Cerebellar cortex (tissue), 1 donor: ENCODE data around the gene HM13.
"Not testable (repeated sequence)": the region's sequence is repeated elsewhere in the genome, so short reads cannot be mapped to it uniquely, and the experiment has no call there.

Experiments used
- DNase-seq: peaks from one replicate; pipeline ENCODE4 v3.0.0-alpha.2; 2015; ENCODE audit warnings: low spot score

The HM13 gene

GRCh38 chr20:31590717-31591225, 76.5 kb downstream of the HM13 start:
- no peak for DNase-seq

GRCh38 chr20:31593221-31594001, 79.2 kb downstream of the HM13 start:
- DNase-seq: no peak

DNA sequence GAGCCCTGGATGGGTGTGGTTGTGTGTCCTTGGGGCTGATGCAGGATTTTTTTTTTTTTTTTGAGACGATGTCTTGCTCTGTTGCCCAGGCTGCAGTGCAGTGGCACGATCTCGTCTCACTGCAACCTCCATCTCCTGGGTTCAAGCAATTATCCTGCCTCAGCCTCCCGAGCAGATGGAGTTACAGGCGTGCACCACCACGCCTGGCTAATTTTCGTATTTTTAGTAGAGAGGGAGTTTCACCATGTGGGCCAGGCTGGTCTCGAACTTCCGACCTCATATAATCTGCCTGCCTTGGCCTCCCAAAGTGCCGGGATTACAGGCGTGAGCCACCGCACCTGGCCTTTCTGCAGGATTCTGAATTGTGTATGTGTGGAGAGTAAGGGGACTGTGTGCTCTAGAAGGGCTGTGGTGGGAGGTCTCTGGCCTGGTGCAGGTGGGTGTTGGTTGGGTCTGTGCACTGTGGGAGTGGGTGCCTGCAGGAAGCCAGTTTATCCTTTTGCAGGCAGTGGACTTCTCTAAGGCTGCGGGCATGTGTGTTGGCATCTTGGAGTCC, 79.8 kb downstream of the HM13 start:
- DNase-seq: no peak

- peak; percentile 83 for DNase-seq
Observed at GRCh38 chr20:31594558-31595379, 80.5 kb downstream of the HM13 start.

DNA sequence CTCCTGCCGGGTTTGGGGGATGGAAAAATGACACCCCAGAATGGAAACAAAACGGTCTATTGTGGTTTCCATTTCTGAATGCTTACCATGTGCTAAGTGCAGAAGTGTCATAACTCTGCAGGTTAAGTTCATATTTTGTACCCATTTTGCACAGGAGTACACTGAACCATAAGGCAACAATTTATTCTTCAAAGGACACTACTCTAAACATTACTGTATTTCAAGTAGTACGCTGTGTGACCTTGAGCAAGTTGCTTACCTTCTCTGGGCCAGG, 81.1 kb downstream of the HM13 start:
- DNase-seq: no peak

GRCh38 chr20:31595654-31596411, 81.6 kb downstream of the HM13 start:
- peak; percentile 94 for DNase-seq

DNA sequence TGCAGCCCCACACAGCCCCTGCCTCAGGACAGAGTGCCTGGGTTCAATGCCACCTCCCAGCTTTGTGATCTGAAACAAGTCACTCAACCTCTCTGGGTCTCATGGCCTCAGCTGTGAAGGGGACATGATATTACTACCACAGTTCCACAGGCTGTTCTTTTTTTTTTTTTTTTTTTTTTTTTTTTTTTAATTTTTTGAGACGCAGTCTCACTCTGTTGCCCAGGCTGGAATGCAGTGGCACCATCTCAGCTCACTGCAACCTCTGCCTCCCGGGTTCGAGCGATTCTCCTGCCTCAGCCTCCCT, 82.1 kb downstream of the HM13 start:
- not testable (repeated sequence) for DNase-seq

- DNase-seq: peak; percentile 60
Observed at GRCh38 chr20:31596831-31597480, 82.7 kb downstream of the HM13 start.

DNA sequence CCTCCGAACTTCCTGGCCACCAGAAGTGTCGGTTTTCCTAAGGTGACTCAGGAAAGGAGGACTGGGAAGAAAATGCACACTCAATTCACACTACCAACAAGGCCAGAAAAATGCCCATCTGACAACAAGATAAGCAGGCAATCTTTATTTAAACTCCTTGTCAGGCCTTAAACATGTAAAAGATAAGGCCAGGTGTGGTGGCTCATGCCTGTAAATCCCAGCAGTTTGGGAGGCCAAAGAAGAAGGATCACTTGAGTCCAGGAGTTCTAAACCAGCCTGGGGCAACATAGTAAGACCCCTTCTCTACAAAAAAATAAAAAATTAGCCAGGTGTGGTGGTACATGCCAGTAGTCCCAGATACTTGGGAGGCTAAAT, 83.2 kb downstream of the HM13 start:
- DNase-seq: no peak

DNA sequence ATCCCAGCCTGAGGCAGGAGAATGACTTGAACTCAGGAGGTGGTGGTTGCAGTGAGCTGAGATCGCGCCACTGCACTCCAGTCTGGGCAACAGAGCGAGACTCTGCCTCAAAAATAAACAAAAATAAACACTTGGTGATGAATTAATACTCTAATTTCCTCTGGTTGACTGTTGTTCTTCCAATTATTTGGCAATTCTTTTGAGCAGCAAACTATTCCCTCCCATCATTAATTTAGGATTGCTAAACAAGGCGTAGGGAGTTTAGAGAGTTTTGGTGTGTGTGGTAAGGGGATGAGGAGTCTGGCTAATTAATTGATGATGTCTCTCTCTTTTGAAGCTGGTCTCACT, 88.2 kb downstream of the HM13 start:
- DNase-seq: no peak

GRCh38 chr20:31602779-31603441, 88.7 kb downstream of the HM13 start:
- no peak for DNase-seq

DNA sequence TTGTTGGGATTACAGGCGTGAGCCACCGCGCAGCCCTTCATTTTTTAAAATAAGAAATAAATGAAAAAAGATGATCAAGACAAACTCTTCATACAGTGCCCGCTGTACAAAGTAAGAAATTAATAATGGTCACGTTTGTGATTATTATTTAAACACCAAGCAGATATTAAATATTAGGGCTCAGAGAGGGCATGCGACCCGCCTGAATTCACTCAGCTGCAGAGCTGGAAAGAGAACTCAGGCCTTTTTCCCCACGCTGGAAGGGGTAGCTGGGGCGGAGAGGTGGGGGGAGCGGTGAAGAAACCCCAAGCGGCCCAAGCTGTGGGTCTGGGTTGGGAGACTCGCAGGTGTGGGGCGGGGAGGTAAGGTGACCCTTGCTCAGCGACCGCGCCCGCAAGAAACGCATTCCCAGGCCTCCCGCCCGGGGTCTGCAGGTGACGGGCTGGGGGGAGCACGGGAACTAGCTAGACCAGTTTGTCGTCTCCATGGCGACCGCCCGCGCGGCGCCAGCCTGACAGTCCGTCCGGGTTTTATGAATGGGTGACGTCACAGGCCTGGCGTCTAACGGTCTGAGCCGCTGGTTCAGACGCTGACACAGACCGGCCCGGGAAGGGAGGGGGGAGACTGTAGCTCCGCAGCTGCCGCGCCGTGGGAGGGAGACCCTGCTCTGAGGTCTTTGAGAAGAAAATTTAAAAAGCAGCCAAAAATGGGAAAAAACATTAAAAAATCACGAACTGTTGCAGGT, 89.8 kb downstream of the HM13 start:
- peak; percentile 95 for DNase-seq

GRCh38 chr20:31604567-31605030, 90.4 kb downstream of the HM13 start:
- no peak for DNase-seq

GRCh38 chr20:31605031-31605901, 91.0 kb downstream of the HM13 start, which contains the start of gene ID1:
ID1 (plus strand) TSS chr20:31605289; CDS start chr20:31605388, 99 bp downstream.
- DNase-seq: peak; percentile 97

DNA sequence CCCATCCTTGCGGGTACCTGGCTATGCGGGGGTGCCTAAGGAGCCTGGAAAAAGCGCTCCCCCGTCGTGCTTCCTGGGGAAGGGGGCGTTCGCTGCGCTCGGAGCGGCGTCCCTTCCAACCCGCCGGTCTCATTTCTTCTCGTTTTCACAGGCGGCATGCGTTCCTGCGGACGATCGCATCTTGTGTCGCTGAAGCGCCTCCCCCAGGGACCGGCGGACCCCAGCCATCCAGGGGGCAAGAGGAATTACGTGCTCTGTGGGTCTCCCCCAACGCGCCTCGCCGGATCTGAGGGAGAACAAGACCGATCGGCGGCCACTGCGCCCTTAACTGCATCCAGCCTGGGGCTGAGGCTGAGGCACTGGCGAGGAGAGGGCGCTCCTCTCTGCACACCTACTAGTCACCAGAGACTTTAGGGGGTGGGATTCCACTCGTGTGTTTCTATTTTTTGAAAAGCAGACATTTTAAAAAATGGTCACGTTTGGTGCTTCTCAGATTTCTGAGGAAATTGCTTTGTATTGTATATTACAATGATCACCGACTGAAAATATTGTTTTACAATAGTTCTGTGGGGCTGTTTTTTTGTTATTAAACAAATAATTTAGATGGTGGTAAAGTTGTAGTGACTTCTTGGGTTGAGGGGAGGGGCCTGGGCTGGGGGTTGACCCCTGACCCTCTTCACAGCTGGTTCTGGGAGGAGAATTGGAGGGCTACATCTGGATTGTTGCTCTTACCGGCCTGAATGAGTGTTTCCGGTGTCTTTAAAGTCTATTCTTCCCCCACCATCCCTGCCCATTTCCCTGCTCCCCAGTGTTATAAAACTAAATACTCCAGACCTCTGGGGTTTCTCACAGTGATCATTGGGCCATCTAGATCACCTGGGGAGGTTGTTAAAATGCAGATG, 91.9 kb downstream of the HM13 start:
- DNase-seq: no peak

GRCh38 chr20:31606804-31607639, 92.8 kb downstream of the HM13 start:
- DNase-seq: peak; percentile 93

DNA sequence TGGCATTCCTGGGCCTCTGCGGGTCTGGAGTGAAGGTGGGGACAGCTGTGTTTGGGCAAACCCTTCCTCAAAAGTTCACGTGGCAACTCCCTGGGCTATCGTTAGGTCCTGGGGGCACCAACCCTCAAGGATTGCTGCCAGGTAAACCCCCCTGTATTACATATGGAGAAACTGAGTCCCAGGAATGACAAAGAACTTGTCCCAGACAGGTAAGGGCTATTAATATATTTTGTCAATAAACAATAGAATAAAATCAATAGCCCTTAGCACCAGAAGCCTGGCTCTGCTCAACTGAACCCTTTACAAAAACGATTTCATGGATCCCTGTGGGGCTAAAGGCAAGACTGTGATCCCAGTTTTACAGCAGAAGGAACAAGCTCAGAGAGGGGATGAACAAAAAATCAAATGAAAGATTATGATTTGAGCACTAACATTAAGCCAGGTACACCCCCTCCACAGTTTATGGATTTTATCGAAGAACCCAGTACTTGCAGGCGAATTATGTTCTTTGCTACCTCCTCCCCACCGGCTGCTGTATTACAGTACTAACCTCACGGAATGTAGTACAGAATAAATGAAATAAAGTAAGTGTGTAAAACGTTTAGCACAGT, 93.5 kb downstream of the HM13 start:
- peak; percentile 67 for DNase-seq
